HG02981 (cell line): ENCODE results near the gene FAF1.
"Not testable (repeated sequence)": the region's sequence is repeated elsewhere in the genome, so short reads cannot be mapped to it uniquely, and the experiment has no call there.

Experiments used
- ATAC-seq: cut with Tn5 transposase; IDR thresholded peaks from one replicate; pipeline ENCODE4 v1.9.1; 2021; ENCODE audit warnings: mild to moderate bottlenecking, moderate library complexity; ENCODE audit not compliant: unreplicated experiment

FAF1 gene

GRCh38 chr1:50959913-50960844 lies at the start of gene FAF1:
Gene FAF1 (minus strand): TSS chr1:50960267. CDS start chr1:50959811, 456 bp downstream.
- ATAC-seq: peak; percentile 83

- ATAC-seq: no peak
Measured at GRCh38 chr1:51009381-51009780, 49.3 kb upstream of the FAF1 start.

DNA sequence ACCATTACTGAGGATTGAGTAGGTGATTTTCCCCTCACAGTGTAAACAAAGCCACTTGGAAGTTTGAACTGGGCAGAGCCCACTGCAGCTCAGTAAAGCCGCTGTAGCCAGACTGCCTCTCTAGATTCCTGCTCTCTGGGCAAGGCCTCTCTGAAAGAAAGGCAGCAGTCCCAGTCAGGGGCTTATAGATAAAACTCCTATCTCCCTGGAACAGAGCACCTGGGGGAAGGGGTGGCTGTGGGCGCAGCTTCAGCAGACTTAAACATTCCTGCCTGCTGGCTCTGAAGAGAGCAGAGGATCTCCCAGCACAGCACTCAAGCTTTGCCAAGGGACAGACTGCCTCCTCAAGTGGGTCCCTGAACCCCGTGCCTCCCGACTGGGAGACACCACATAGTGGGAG lies 45.5 kb upstream of the FAF1 start:
- ATAC-seq: not testable (repeated sequence)

DNA sequence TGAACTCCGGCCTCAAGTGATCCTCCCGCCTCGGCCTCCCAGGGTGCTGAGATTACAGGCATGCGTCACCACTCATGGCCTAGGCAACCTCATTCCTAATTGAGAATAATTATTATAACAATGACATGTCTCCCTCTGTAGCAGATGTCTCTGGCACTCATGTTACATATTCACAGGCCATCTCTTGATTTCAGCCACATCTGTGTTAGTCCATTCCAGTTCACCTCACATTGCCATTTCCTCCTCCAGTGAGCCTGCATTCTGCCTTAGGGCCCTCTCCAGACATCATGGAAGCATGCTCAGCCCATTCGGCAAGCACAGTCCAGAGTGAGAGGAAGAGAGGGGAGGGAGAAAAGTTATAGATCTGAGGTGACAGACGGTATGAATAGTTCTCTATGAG lies 42.4 kb upstream of the FAF1 start:
- ATAC-seq: no peak

GRCh38 chr1:51000651-51001050 lies 40.6 kb upstream of the FAF1 start:
- peak; percentile 35 for ATAC-seq

DNA sequence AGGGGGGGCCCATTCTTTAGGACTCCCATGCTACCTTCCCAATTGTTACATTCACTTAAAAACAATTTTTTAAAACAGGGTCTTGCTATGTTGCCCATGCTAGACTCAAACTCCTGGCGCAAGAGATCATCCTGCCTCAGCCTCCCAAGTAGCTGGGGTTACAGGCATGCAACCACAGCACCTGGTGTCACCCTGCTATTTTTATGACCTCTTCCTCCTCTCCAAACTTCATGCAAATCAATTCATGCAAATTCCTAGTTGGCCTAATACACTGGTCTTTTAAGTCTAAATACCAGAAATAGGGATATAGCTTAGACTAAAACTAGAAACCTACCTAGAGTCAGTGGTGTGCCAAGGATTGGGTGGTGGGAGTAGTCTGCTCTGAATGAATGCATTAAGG lies 40.1 kb upstream of the FAF1 start:
- ATAC-seq: peak; percentile 84

DNA sequence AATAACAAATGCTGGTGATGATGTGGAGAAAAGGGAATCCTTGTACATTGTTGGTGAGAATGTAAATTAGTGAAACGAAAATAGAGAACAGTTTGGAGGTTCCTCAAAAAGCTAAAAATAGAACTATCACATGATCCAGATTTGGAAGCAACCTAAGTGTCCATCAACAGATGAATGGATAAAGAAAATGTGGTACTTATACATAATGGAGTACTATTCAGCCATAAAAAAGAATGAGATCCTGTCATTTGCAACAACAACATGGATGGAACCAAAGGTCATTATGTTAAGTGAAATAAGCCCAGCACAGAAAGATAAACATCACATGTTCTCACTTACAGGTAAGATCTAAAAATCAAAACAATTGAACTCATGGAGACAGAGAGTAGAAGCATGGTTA lies 39.3 kb upstream of the FAF1 start:
- ATAC-seq: not testable (repeated sequence)

DNA sequence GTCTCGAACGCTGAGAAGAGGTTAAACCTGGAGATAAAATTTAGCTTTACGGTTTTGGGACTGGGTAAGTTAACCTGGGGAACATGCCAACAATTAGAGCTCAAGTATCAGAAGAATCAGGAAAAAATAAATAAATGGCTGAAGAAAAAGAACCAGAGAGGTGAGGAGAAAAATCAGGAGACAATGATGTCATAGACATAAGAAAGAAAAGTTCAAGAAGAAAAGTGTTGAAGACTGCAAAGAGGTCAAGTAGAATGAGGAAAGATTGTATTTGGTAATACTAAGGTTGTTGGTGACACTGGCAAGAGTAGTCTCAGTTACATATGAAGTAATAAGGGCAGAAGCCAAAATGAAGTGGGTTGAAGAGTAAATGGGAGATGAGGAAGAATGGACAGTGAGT lies 36.0 kb upstream of the FAF1 start:
- no peak for ATAC-seq

DNA sequence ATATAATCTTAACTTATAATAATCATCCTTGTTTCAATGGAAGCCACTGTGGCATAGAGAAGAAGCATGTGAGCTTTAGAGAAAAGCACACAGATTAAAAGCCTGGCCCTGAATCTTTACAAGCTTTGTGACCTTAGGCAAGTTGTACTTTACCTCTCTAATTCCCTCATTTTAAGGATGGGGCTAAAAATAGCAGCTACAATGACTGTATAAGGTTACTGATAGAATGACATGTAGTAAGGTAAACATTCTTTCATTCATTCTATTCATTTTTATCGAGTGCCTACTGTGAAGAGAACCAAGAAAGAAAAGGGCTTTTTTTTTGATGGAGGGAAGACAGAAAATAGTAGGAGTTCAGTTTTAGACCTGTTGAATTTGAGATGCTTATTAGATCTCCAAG lies 35.6 kb upstream of the FAF1 start:
- no peak for ATAC-seq

DNA sequence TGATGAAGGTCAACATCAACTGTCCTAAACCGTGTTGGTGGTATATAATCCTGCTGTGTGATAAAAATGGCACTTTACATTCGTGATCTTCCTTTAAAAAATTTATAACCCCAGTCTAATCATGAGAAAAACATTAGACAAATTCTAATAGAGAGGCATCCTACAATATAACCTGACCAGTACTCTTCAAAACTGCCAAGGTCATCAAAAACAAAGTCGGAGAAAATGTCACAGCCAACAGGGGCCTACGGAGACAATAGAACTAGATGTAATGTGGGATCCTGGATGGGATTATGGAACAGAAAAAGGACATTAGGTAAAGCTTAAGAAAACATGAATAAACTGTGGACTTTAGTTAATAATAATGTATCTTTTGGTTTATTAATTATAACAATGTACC lies 34.9 kb upstream of the FAF1 start:
- no peak for ATAC-seq

DNA sequence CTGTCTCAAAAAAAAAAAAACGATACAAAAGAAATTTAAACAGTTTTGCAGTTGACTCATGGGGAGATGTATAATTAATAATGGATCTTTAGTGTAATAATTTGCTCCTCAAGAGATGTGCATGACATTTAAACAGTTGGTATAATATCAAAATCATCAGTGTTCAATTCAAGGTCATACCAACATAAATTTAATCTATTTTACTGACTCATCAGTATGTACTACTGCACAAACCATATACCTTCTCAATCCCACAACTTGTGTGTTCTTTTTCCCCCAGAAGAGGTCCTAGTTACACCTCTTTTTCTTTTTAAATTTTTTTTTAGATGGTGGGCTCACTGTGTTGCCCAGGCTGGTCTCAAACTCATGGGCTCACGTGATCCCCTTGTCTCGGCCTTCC lies 33.6 kb upstream of the FAF1 start:
- ATAC-seq: no peak

DNA sequence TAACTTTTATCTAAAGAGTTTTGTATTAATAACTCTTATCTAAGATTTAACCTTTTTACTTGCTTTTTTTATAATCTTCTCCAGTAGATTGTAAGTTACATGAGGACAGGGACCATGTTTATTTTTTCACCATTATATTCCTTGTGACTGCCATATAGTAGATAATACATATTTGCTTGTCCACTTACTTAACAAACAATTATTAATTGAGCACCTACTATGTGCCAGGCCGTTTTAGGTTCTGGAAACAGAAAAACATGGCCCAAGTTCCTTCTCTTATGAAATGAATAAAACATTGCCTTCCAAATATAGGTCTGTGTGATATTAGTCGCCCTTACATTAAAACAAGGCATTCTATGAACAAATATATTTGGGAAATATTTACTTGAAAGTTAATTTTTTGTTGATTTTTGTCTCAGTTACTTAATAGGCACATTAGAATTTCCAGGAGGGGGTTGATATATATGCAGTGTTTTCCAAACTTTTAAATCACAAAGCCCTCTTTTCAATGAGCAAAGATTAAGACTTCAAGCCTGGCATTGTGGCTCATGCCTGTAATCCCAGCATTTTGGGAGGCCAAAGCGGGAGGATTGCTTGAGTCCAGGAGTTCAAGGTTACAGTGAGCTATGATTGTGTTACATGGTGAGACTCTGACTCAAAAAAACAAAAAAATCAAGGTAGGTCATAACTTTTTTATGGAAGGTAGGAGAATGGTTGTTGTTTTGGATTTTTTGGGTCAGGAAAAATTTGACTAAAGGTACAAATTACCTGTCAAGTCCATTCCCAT lies 32.7 kb upstream of the FAF1 start:
- ATAC-seq: no peak

DNA sequence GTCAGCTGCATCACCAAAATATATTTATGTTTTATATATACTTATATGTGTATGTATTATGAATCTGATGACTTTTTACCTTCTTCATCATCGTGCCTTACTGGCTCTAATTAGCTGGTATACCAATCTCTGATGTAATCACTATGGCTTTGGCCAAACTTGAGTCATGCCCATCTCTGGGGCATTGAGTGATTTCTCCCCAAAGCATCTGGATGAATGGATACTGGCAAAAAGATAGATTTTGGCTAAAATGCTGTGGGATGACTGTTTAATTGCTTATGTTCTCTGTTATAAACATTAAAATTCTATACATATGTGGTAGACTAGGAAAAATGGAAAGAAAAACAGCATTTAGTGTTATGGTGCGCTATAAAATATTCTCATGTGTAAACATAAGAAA lies 29.6 kb upstream of the FAF1 start:
- ATAC-seq: no peak

- no peak for ATAC-seq
Measured at GRCh38 chr1:50986653-50987052, 26.6 kb upstream of the FAF1 start.

GRCh38 chr1:50985094-50985493 lies 25.0 kb upstream of the FAF1 start:
- no peak for ATAC-seq

GRCh38 chr1:50983219-50983802 lies 23.2 kb upstream of the FAF1 start:
- ATAC-seq: no peak

DNA sequence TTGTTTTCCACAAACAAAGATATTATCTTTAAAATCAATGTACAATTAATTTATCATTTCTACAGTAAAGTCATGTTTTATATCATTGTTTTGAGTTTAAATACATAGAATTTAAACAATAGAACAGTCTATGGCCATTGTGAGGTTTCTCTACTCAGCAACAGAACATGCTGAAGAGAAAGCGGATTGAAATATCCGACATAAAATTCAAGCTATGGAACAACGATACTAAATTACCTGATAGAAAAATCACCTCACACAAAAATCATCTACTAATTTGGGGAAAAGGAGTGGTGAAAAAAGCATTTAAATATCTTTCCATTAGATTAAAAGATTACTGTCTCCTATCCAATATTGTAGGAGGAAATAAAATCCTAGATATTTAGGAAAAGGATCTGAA lies 22.5 kb upstream of the FAF1 start:
- no peak for ATAC-seq

DNA sequence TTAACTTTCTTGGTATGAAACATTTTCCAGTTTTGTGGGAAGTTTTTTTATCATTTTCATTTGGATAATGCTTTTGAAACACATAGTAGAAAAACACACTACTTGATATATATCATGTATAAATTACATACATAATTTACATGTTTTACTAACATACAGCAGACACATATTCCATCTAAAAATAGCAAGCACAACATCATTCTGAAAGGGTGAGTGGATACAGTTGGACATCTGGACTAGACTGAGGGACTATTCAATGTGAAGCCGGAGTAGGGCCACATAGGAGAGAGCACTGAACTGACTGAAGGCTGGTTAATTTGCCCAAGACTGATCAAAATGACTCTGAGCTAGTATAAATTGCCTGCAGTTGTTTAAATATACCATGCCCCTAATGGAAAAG lies 21.7 kb upstream of the FAF1 start:
- no peak for ATAC-seq

- no peak for ATAC-seq
Measured at GRCh38 chr1:50980505-50980904, 20.4 kb upstream of the FAF1 start.

DNA sequence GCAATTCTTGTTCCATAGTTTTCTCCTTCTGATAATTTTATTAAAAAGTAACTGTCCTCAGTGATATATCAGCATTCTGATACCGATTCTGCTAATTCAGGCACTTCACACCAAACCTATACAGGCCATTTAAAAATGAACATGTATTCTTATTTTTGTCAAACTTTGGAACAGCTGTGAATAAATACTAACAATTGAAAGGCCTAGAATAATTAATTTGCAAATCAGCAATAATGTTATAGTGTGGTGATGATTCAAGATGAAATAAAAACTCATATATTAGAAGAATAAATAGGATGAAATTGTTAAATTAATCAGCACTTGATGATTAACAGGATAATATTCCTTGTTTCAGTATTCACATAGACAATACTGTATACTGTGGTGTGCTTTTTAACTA lies 19.9 kb upstream of the FAF1 start:
- ATAC-seq: no peak

DNA sequence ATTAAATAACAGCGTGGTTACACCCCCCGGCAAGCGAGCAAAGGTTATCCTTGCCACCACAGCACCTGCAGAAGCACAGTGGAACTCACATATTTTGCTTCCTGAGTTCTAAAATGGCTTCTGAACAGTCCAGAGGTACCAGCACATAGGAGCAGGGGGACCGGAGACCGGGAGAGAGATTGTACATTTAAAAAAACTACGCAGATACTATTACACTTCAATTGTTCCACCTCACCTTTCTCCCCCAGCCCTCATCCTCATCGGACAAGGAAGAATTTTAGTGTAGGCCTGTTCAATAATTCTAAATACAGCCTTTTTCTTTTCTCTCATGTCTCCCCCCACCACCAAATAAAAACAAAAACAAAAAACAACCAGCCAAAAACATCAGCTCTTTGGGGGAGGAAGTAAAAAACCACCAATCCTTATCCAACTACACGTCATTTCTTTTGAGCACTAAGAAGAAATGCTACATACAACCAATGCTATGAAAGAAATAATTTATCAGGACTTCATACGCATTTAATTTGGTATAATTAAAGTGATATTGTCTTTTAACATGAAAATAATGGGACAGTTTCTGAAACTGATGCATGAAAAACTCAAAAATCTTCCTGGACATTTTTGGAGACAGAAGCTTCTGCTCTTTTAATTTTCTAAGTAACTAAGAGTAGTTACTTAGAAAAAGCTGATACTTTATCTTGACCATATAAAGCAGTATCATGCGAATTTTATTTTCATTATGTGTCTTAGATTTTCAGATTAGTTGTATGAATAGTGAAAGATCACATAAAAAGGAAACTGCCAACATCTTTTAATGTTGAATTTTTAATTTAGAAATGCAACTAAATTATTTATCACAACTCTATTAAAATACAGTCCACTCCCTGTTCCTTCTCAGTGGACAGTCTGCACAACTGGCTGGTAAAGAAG lies 19.1 kb upstream of the FAF1 start:
- no peak for ATAC-seq
